GM23248 (cell line): Measurements from ENCODE around the gene MEG3. TPM values are rescaled to one million over a fixed set of nuclear protein-coding genes. Genes with fewer than 3 reads are reported as not detected.

ENCODE experiments used
- DNase-seq: peaks from one replicate; pipeline ENCODE4 v3.0.0-alpha.2; 2015
- H2AFZ ChIP-seq: fragments of 200-600 bp; sonication (generic); 2 replicates; pipeline ENCODE4 v1.6.1; 2016; ENCODE audit warnings: antibody characterized with exemption
- H3F3A ChIP-seq: fragments of 200-600 bp; sonication (generic); 2 replicates; pipeline ENCODE4 v1.6.1; 2016; ENCODE audit warnings: mild to moderate bottlenecking, antibody characterized with exemption, mixed run types; ENCODE audit not compliant: insufficient read depth
- H3K27ac ChIP-seq: fragments of 200-600 bp; sonication (generic); 2 replicates; pipeline ENCODE4 v1.5.1; 2016; ENCODE audit warnings: mild to moderate bottlenecking
- H3K27me3 ChIP-seq: fragments of 200-600 bp; sonication (generic); replicated peaks from 2 replicates; pipeline ENCODE4 v1.6.1; 2016; ENCODE audit warnings: mild to moderate bottlenecking; ENCODE audit not compliant: insufficient read depth
- H3K36me3 ChIP-seq: fragments of 200-600 bp; sonication (generic); 2 replicates; pipeline ENCODE4 v1.6.1; 2016; ENCODE audit warnings: low read depth, mild to moderate bottlenecking
- H3K4me1 ChIP-seq: fragments of 200-600 bp; sonication (generic); 2 replicates; pipeline ENCODE4 v1.6.1; 2016; ENCODE audit warnings: mild to moderate bottlenecking; ENCODE audit not compliant: insufficient read depth
- H3K4me2 ChIP-seq: fragments of 200-600 bp; sonication (generic); one replicate; pipeline ENCODE4 v1.6.1; 2016; ENCODE audit warnings: mild to moderate bottlenecking; ENCODE audit not compliant: unreplicated experiment
- H3K4me3 ChIP-seq: fragments of 200-600 bp; sonication (generic); 2 replicates; pipeline ENCODE4 v1.5.1; 2016; ENCODE audit warnings: mild to moderate bottlenecking
- H3K79me2 ChIP-seq: fragments of 200-600 bp; sonication (generic); 2 replicates; pipeline ENCODE4 v1.6.1; 2016; ENCODE audit warnings: mild to moderate bottlenecking; ENCODE audit not compliant: insufficient read depth
- H3K9ac ChIP-seq: fragments of 200-600 bp; sonication (generic); 2 replicates; pipeline ENCODE4 v1.6.1; 2016; ENCODE audit warnings: mild to moderate bottlenecking
- H3K9me2 ChIP-seq: fragments of 200-600 bp; sonication (generic); 2 replicates; pipeline ENCODE4 v1.6.1; 2016; ENCODE audit warnings: mixed run types, mild to moderate bottlenecking, moderate library complexity; ENCODE audit not compliant: insufficient read depth
- H3K9me3 ChIP-seq: fragments of 200-600 bp; sonication (generic); one replicate; pipeline ENCODE4 v1.6.1; 2017; ENCODE audit warnings: low read depth
- H4K20me1 ChIP-seq: fragments of 200-600 bp; sonication (generic); 2 replicates; pipeline ENCODE4 v1.6.0; 2016; ENCODE audit not compliant: insufficient read depth
- EZH2 ChIP-seq: fragments of 200-600 bp; sonication (generic); IDR thresholded peaks from 2 replicates; pipeline ENCODE4 v1.6.1; 2018; ENCODE audit warnings: antibody characterized with exemption, mild to moderate bottlenecking; ENCODE audit not compliant: insufficient read depth, poor library complexity, severe bottlenecking
- EZH2phosphoT487 ChIP-seq: fragments of 200-600 bp; sonication (generic); IDR thresholded peaks from 2 replicates; pipeline ENCODE4 v1.6.1; 2018; ENCODE audit warnings: antibody characterized with exemption, moderate library complexity, mild to moderate bottlenecking, low read depth; ENCODE audit not compliant: insufficient read depth
- WGBS, 2 experiments: methylation state at CpG; one replicate each; pipeline ENCODE4 v1.1.6; 2015 to 2017; ENCODE audit warnings: low lambda C conversion rate in 2 of 2, low coverage in 1 of 2; ENCODE audit errors: missing lambda C conversion rate in 2 of 2; 5-methylcytosine and 5-hydroxymethylcytosine counted together
- in situ Hi-C: fragments of 300-500 bp; cut with MboI; formaldehyde crosslinking; loops from 2 replicates; pipeline ENCODE4 v1.15.0; 2020
- polyA plus RNA-seq: library from polyadenylated mRNA; unstranded; fragments of >200 nt; fragmentation: Nextera tagmentation; extraction: Ambion mirVana; gene quantifications from 2 replicates; pipeline ENCODE4 v1.2.1, GENCODE V29; 2016
- total RNA-seq: library from RNA; depleted of rRNA; stranded (reverse); fragments of >200 nt; shearing (Covaris generic); gene quantifications from 2 replicates; pipeline ENCODE4 v1.2.3, GENCODE V29; 2014

MEG3 gene
- total and polyA plus RNA-seq, 2 experiments from 2014 or later = 101 to 228 TPM

DNA sequence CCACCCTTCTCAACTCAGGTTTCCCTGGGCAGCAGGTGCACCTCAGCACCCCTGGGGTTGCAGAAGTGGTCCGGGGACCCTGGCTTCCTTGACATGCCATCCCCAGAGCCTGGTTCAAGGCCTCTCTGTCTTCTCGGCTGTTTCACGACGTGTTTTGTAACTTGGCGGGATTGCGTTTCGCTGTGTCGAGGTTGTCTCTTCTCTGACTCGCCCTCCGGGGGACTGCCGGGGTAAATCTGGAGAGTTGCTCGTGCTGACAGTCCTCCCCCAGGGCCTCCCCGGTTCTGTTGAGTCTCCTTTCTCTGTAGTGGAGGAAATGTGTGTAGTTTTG is 25.6 kb downstream of the MEG3 start:
- in situ Hi-C loops = no loop called here
- Histone ChIP-seq H3K27me3 (no peaks in the 10 kb centered on the region), H3K4me3 (no peak overlapping the region), H3F3A (peaks cover 39% of the 10 kb centered on the region; the same call in 1 of the 2 replicates), H4K20me1 (peaks cover 3% of the 10 kb centered on the region; the same call in 1 of the 2 replicates), H3K9me3 (no peaks in the 10 kb centered on the region), H2AFZ (no peak overlapping the region), H3K4me2 (no peak overlapping the region), H3K36me3 (peaks cover 5% of the 10 kb centered on the region), H3K9ac (no peak overlapping the region), H3K27ac (no peak overlapping the region), H3K4me1 (peaks cover 18% of the 10 kb centered on the region), H3K79me2 (peaks cover 97% of the 10 kb centered on the region), H3K9me2 (no peaks in the 10 kb centered on the region)
- DNase-seq = no peak
- no peak for TF ChIP-seq EZH2phosphoT487
- no peak for TF ChIP-seq EZH2
- 64 to 65% methylated on average over 13 of the region's 13 CpGs for WGBS, 2 experiments

DNA sequence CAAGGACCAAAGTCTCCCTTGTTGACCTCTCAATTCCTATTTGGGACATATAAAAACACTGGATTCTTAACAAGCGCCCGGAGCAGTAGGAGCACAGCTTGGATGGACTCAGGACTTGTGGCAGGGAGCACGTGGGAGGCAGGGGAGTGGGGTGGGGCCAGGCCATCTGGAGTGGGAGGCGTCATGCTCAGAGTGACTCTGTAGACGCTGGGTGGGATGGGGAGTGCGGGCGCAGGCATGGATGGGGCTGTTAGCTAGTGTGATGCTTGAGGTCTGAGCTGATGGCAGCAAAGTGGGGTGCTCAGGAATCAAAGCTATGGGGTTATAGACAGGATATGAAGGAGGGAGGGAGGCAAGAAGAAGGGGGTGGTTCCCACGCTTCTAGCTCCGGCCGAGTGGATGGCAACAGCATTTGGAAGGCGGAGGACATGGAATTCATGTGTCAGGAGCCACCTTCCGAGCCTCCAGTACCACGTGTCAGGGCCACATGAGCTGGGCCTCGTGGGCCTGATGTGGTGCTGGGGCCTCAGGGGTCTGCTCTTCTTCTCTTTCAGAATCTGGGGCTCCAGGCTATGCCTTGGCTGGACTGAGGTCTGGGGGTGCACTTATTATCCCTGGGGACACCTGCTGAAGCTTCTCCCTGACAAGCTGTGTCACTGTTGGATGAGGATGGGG is 26.2 kb downstream of the MEG3 start:
- no peak overlapping the region for H3K4me3 ChIP-seq
- no peaks in the 10 kb centered on the region for H3K9me3 ChIP-seq
- H3K27me3 ChIP-seq = no peaks in the 10 kb centered on the region
- H3K4me2 ChIP-seq = no peak overlapping the region
- H4K20me1 ChIP-seq = peaks cover 3% of the 10 kb centered on the region; the same call in 1 of the 2 replicates
- peaks cover 7% of the 10 kb centered on the region for H3K36me3 ChIP-seq
- peak; percentile 23 for DNase-seq
- peaks cover 38% of the 10 kb centered on the region; the same call in 1 of the 2 replicates for H3F3A ChIP-seq
- H3K79me2 ChIP-seq = peaks cover 97% of the 10 kb centered on the region
- no peak overlapping the region for H3K9ac ChIP-seq
- 47 to 53% methylated on average over 12 to 14 of the region's 14 CpGs for WGBS, 2 experiments
- no peak overlapping the region for H2AFZ ChIP-seq
- in situ Hi-C loops = no loop called here
- TF ChIP-seq EZH2 (no peak), EZH2phosphoT487 (no peak)
- H3K9me2 ChIP-seq = no peaks in the 10 kb centered on the region
- no peak overlapping the region for H3K27ac ChIP-seq
- peaks cover 18% of the 10 kb centered on the region for H3K4me1 ChIP-seq

DNA sequence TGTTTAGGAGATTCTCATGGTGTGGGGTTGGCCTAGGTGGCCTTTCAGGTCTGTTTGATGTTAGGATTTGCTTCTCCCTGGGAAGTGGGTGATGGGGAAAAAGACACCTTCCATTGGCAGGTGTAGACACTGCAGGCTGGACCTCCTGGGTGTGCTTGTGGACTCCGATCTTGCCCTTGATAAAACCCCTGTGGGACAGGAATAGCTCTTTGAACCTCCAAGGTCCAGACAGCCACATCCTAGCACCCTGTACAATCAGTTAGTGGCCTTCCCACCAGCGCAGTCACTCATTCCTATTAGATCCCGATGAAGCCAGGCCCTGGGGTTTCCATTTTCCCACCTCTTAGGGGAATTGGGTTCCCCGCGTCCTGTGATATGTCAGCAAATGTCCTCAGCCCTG is 28.5 kb downstream of the MEG3 start:
- H3K4me2 ChIP-seq = no peak overlapping the region
- WGBS, 2 experiments = 74 to 84% methylated on average over 5 of the region's 5 CpGs
- peaks cover 95% of the 10 kb centered on the region for H3K79me2 ChIP-seq
- peaks cover 5% of the 10 kb centered on the region; the same call in 1 of the 2 replicates for H3K36me3 ChIP-seq
- H3K9me3 ChIP-seq = no peaks in the 10 kb centered on the region
- peaks cover 17% of the 10 kb centered on the region; the same call in 1 of the 2 replicates for H3F3A ChIP-seq
- no peak overlapping the region for H3K4me3 ChIP-seq
- peaks cover 7% of the 10 kb centered on the region; the same call in 1 of the 2 replicates for H3K4me1 ChIP-seq
- TF ChIP-seq EZH2phosphoT487 (no peak), EZH2 (no peak)
- H3K27ac ChIP-seq = no peak overlapping the region
- no peaks in the 10 kb centered on the region for H3K9me2 ChIP-seq
- peaks cover 3% of the 10 kb centered on the region; the same call in 1 of the 2 replicates for H4K20me1 ChIP-seq
- DNase-seq = no peak
- no peak overlapping the region for H3K9ac ChIP-seq
- H3K27me3 ChIP-seq = no peaks in the 10 kb centered on the region
- in situ Hi-C loops = no loop called here
- H2AFZ ChIP-seq = no peak overlapping the region

DNA sequence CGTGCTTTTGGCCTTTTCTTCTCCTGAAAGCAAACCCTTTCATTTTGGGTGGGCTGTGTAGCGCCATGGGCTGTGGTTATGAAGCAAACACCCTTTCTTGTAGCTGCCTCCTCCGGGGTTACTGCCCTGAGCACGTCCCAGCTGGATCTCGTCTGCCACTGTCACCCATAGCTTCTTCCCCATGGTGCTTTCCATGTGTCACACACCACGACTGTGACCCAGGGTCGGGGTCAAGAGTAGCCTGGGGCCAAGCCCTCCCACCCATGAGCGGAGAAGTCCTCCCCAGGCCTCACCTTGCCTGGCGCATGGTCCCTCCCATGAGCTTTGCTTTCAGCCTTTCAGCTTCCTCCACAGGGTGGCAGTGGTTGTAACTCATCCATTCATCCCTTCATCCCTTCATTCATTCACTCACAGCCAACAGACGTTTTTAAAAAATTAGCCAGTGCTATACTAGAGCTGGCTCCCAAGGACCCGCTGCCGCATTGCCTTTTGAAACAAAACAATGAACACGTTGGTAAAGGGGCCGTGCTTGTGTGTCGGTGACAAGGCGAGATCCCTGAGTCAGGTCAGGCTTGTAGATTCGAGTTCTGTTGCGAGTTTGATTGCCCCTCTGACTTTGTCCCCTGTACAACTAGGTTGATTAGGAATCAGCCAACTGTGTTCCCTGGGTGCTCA is 29.5 kb downstream of the MEG3 start:
- 64 to 67% methylated on average over 18 of the region's 18 CpGs for WGBS, 2 experiments
- no peak overlapping the region for H2AFZ ChIP-seq
- H3K27me3 ChIP-seq = no peaks in the 10 kb centered on the region
- in situ Hi-C loops = no loop called here
- H3K36me3 ChIP-seq = peaks cover 5% of the 10 kb centered on the region; the same call in 1 of the 2 replicates
- no peaks in the 10 kb centered on the region for H3K9me3 ChIP-seq
- no peak overlapping the region for H3K4me2 ChIP-seq
- no peak overlapping the region for H3K9ac ChIP-seq
- no peak for DNase-seq
- no peak for TF ChIP-seq EZH2phosphoT487
- TF ChIP-seq EZH2 = no peak
- H3K4me1 ChIP-seq = no peaks in the 10 kb centered on the region
- no peak overlapping the region for H3K27ac ChIP-seq
- peaks cover 94% of the 10 kb centered on the region for H3K79me2 ChIP-seq
- peaks cover 3% of the 10 kb centered on the region; the same call in 1 of the 2 replicates for H4K20me1 ChIP-seq
- no peak overlapping the region for H3K4me3 ChIP-seq
- H3K9me2 ChIP-seq = no peaks in the 10 kb centered on the region
- peaks cover 12% of the 10 kb centered on the region; the same call in 1 of the 2 replicates for H3F3A ChIP-seq
